Uterus (tissue), 4 donors: ENCODE data around the gene SMARCA4. TPM values are rescaled to one million over a fixed set of nuclear protein-coding genes. Genes with fewer than 3 reads are reported as not detected.

Experiments
- DNase-seq, 2 donors: peaks; one replicate each; pipeline ENCODE4 v3.0.0-alpha.2; 2019 to 2020
- H3K27ac ChIP-seq, 2 donors: fragments of 200-600 bp; sonication (generic); 1 replicate in 1 of 2; 2 replicates in 1 of 2; pipeline ENCODE4 v1.5.1; 2016 to 2018
- H3K27me3 ChIP-seq, 2 donors: fragments of 200-600 bp; sonication (generic); one replicate each; pipeline ENCODE4 v1.5.1; 2018 to 2019; ENCODE audit warnings: control low read depth in 1 of 2
- H3K36me3 ChIP-seq, 2 donors: fragments of 200-600 bp; sonication (generic); one replicate each; pipeline ENCODE4 v1.5.1; 2019; ENCODE audit warnings: control low read depth in 1 of 2
- H3K4me1 ChIP-seq, 2 donors: fragments of 200-600 bp; sonication (generic); one replicate each; pipeline ENCODE4 v1.5.1; 2018 to 2019; ENCODE audit warnings: control low read depth in 1 of 2
- H3K4me3 ChIP-seq, 2 donors: fragments of 200-600 bp; sonication (generic); 1 replicate in 1 of 2; 2 replicates in 1 of 2; pipeline ENCODE4 v1.5.1; 2018 to 2019; ENCODE audit warnings: mild to moderate bottlenecking in 1 of 2
- H3K9me3 ChIP-seq, 2 donors: fragments of 200-600 bp; sonication (generic); one replicate each; pipeline ENCODE4 v1.5.1; 2019; ENCODE audit warnings: control low read depth in 1 of 2
- CTCF ChIP-seq, 4 experiments: fragments of 200-600 bp in 2 of 4; fragments of 450-650 bp in 2 of 4; sonication (generic) in 2 of 4; IDR thresholded peaks; one replicate each; pipeline ENCODE4 v1.5.1; 2016 to 2019; ENCODE audit warnings: antibody characterized with exemption in 4 of 4, mild to moderate bottlenecking in 2 of 4, moderate library complexity in 1 of 4
- POLR2A ChIP-seq, 2 donors: fragments of 450-650 bp; IDR thresholded peaks; one replicate each; pipeline ENCODE4 v1.6.1; 2016; ENCODE audit warnings: antibody characterized with exemption in 2 of 2, mild to moderate bottlenecking in 1 of 2, moderate library complexity in 1 of 2
- intact Hi-C: fragments of 100-400 bp; cut with DNase I; formaldehyde crosslinking; loops from one replicate; pipeline ENCODE4 v1.15.1; 2023; ENCODE audit warnings: low total_unique reads
- total RNA-seq, 4 donors: library from RNA; depleted of rRNA in 3 of 4; stranded (reverse); fragments of >200 nt in 3 of 4; gene quantifications; one replicate each; pipeline versions ENCODE4 v1.1.0 to v1.2.4, GENCODE V29; 2014 to 2023
- donor health status: DM: yes; HTN: yes; CAD: no.

Gene SMARCA4
- total RNA-seq, 4 donors from 2014 or later: 44.6 to 78.7 (median 76.2) TPM

- TF ChIP-seq POLR2A (IDR thresholded peaks at IDR 0.05) (no peak), CTCF (IDR thresholded peaks at IDR 0.05) (no peak)
- intact Hi-C loops: no loop called here
- Histone ChIP-seq H3K4me3 (no peak overlapping the region), H3K27ac (no peak overlapping the region), H3K36me3 (no peaks in the 10 kb centered on the region), H3K9me3 (no peaks in the 10 kb centered on the region), H3K4me1 (no peaks in the 10 kb centered on the region), H3K27me3 (no peaks in the 10 kb centered on the region)
- DNase-seq: no peak
These were observed 37.3 kb upstream of the SMARCA4 start for GRCh38 chr19:10923260-10924112.

- no peak for TF ChIP-seq POLR2A (IDR thresholded peaks at IDR 0.05)
- no peak for TF ChIP-seq CTCF (IDR thresholded peaks at IDR 0.05)
These were observed 36.2 kb upstream of the SMARCA4 start for GRCh38 chr19:10924597-10924996.

GRCh38 chr19:10927730-10928562 lies 32.9 kb upstream of the SMARCA4 start:
- H3K4me3 ChIP-seq: peak overlapping the region; percentile 82 to 96
- H3K36me3 ChIP-seq: no peaks in the 10 kb centered on the region
- no peak for DNase-seq
- peak overlapping the region; percentile 79 to 82 for H3K27ac ChIP-seq
- no peaks in the 10 kb centered on the region for H3K9me3 ChIP-seq
- no peak for TF ChIP-seq POLR2A (IDR thresholded peaks at IDR 0.05)
- TF ChIP-seq CTCF (IDR thresholded peaks at IDR 0.05): no peak
- intact Hi-C loops: no loop called here
- no peaks in the 10 kb centered on the region for H3K27me3 ChIP-seq
- peaks cover 0 to 9% of the 10 kb centered on the region in 2 donors for H3K4me1 ChIP-seq

More at GRCh38 chr19:10924597-10924996, 36.2 kb upstream of the SMARCA4 start:
- no peaks in the 10 kb centered on the region for H3K27me3 ChIP-seq
- no peak overlapping the region for H3K27ac ChIP-seq
- peaks cover 0 to 4% of the 10 kb centered on the region in 2 donors for H3K4me1 ChIP-seq
- H3K9me3 ChIP-seq: no peaks in the 10 kb centered on the region
- intact Hi-C loops: no loop called here
- H3K4me3 ChIP-seq: no peak overlapping the region
- H3K36me3 ChIP-seq: no peaks in the 10 kb centered on the region
- DNase-seq: no peak

- peak; percentile 57 to 69 for TF ChIP-seq POLR2A (IDR thresholded peaks at IDR 0.05)
- TF ChIP-seq CTCF (IDR thresholded peaks at IDR 0.05): peak in 3 of 4 experiments; percentile 10 to 46 (median 11)
- peak; percentile 97 to 98 for DNase-seq
- H3K36me3 ChIP-seq: no peaks in the 10 kb centered on the region
- peaks cover 0 to 9% of the 10 kb centered on the region in 2 donors for H3K4me1 ChIP-seq
- no peaks in the 10 kb centered on the region for H3K27me3 ChIP-seq
- intact Hi-C loops: no loop called here
- H3K9me3 ChIP-seq: no peaks in the 10 kb centered on the region
- H3K27ac ChIP-seq: peak within 1 kb of the TSS; percentile 79 to 82
- H3K4me3 ChIP-seq: peak within 1 kb of the TSS; percentile 82 to 96
These were observed 32.0 kb upstream of the SMARCA4 start, which contains the start of the genes TIMM29 and YIPF2 for GRCh38 chr19:10928563-10929401. TSS of gene TIMM29 (plus strand) at chr19:10928811. CDS start at chr19:10928823, 12 bp downstream. TSS of gene YIPF2 (minus strand) at chr19:10928639. CDS start at chr19:10928410, 229 bp downstream.
